Stimulated activated naive CD8-positive, alpha-beta T cell treated with anti-CD3 and anti-CD28 coated beads, Interleukin-15, Interleukin-2, amounts not matched to agents 100 ng/mL and 50 ng/mL, for 24 hours (primary cell): ENCODE data around the gene CFAP20.
A peak's percentile ranks its signal among the peaks of the same experiment; 100 is the strongest.

Experiments
- H3K27ac Mint-ChIP-seq: one replicate; pipeline ENCODE4 v1.8.0; 2021; ENCODE audit warnings: mild to moderate bottlenecking, mixed read lengths
- H3K27me3 Mint-ChIP-seq: one replicate; pipeline ENCODE4 v1.8.0; 2021; ENCODE audit warnings: mixed read lengths
- H3K36me3 Mint-ChIP-seq: one replicate; pipeline ENCODE4 v1.8.0; 2021; ENCODE audit warnings: low read depth, mixed read lengths
- H3K4me1 Mint-ChIP-seq: one replicate; pipeline ENCODE4 v1.8.0; 2021; ENCODE audit warnings: low read depth, mixed read lengths
- H3K4me3 Mint-ChIP-seq: one replicate; pipeline ENCODE4 v1.8.0; 2021; ENCODE audit warnings: mild to moderate bottlenecking, mixed read lengths
- H3K9me3 Mint-ChIP-seq: one replicate; pipeline ENCODE4 v1.8.0; 2021; ENCODE audit warnings: mixed read lengths

The CFAP20 gene

DNA sequence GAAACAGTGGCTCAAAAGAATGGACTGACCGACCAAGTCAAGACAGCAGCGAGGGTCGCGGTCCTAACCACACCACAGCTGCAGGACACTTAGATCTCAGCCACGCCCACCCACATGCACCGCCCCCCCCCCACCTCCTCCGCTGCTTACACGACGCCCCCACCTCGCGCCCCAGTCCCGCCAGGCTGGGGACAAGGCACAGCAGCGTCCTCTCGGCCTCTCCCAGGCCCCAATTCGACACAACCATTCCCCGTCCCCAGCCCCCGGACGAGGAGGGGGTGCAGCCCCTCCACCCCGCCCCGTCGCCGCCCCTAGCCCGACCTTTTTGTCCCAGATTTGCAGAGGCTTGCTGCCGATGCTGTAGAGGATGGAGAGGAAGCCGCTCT is 477 bp downstream of the CFAP20 start:
- Mint-ChIP-seq H3K36me3 (peaks cover 6% of the 10 kb centered on the region), H3K4me3 (peak overlapping the region; percentile 89), H3K4me1 (peaks cover 48% of the 10 kb centered on the region), H3K27me3 (no peaks in the 10 kb centered on the region), H3K9me3 (no peaks in the 10 kb centered on the region), H3K27ac (peak overlapping the region; percentile 89)

GRCh38 chr16:58128181-58128631 is 975 bp downstream of the CFAP20 start:
- Mint-ChIP-seq H3K27ac (peak overlapping the region; percentile 89), H3K4me3 (peak overlapping the region; percentile 89), H3K9me3 (no peaks in the 10 kb centered on the region), H3K4me1 (peaks cover 50% of the 10 kb centered on the region), H3K36me3 (peaks cover 6% of the 10 kb centered on the region), H3K27me3 (no peaks in the 10 kb centered on the region)

DNA sequence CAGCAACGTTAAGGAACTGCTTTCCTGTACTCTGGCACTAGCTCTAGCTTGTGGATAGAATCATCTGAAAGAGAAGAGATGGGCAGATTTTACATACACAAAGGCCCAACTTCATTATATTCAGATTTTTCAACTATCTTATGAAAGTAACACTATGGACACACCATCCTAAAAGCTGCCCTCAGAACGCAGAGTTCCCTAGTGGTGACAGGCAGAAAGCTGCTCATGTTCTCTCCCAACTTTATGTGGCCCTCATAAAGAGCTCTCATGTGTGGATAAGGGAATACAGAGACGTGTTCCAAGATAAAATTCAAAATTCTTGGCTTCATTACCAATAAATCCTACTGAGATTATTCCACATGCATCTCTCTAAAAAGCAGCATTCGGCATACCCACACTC is 1.5 kb downstream of the CFAP20 start:
- Mint-ChIP-seq H3K36me3 (peaks cover 6% of the 10 kb centered on the region), H3K27ac (peak overlapping the region; percentile 37), H3K4me3 (peak overlapping the region; percentile 89), H3K9me3 (no peaks in the 10 kb centered on the region), H3K27me3 (no peaks in the 10 kb centered on the region), H3K4me1 (peaks cover 53% of the 10 kb centered on the region)

- H3K9me3 Mint-ChIP-seq: no peaks in the 10 kb centered on the region
- peaks cover 6% of the 10 kb centered on the region for H3K36me3 Mint-ChIP-seq
- peaks cover 56% of the 10 kb centered on the region for H3K4me1 Mint-ChIP-seq
- H3K27me3 Mint-ChIP-seq: no peaks in the 10 kb centered on the region
- H3K27ac Mint-ChIP-seq: peak overlapping the region; percentile 37
- peak overlapping the region; percentile 89 for H3K4me3 Mint-ChIP-seq
Measured at GRCh38 chr16:58127033-58127556, 2.1 kb downstream of the CFAP20 start.

- Mint-ChIP-seq H3K4me1 (peaks cover 62% of the 10 kb centered on the region), H3K27me3 (no peaks in the 10 kb centered on the region), H3K4me3 (peak overlapping the region; percentile 89), H3K27ac (no peak overlapping the region), H3K9me3 (no peaks in the 10 kb centered on the region), H3K36me3 (peaks cover 6% of the 10 kb centered on the region)
Measured at GRCh38 chr16:58126451-58126961, 2.7 kb downstream of the CFAP20 start.

DNA sequence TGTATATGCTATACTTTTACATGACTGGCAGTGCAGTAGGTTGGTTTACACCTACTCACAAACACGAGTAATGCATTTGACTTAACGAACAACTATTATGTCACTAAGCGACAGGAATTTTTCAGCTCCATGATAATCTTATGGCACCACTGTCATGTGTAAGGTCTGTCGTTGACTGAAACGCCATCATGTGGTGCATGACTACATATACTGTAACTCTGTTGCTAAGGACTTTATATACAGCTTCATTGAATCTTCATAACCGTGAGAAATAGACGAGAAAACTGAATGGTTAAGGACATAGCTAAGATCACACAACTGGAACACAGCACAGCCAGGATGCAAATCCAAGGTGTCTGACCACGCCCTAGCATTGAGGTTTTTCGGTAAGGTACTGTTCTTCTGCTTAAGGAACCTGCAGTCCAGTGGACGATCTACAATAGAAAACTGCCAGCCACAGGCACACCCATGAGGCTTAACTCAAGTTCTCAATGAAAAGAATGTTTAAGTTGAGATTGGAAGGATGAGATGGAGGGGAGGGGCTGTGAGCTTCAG is 3.3 kb downstream of the CFAP20 start:
- H3K4me1 Mint-ChIP-seq: peaks cover 67% of the 10 kb centered on the region
- H3K4me3 Mint-ChIP-seq: peak overlapping the region; percentile 49
- no peaks in the 10 kb centered on the region for H3K27me3 Mint-ChIP-seq
- no peaks in the 10 kb centered on the region for H3K9me3 Mint-ChIP-seq
- no peak overlapping the region for H3K27ac Mint-ChIP-seq
- peaks cover 6% of the 10 kb centered on the region for H3K36me3 Mint-ChIP-seq

- Mint-ChIP-seq H3K4me1 (peaks cover 67% of the 10 kb centered on the region), H3K36me3 (peaks cover 6% of the 10 kb centered on the region), H3K27ac (no peak overlapping the region), H3K27me3 (no peaks in the 10 kb centered on the region), H3K9me3 (no peaks in the 10 kb centered on the region), H3K4me3 (no peak overlapping the region)
Measured at GRCh38 chr16:58125041-58125440, 4.1 kb downstream of the CFAP20 start.

DNA sequence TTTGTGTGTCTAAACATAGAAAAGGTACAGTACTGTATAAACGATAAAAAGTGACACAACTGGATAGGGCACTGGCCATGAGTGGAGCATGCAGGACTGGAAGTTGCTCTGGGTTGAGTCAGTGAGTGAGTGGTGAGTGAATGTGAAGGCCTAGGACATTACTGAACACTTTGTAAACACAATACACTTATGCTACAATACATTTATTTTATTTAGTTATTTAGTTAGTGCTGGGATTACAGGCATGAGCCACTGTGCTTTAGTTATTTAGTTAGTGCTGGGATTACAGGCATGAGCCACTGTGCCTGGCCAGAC is 4.6 kb downstream of the CFAP20 start:
- H3K27me3 Mint-ChIP-seq: no peaks in the 10 kb centered on the region
- no peak overlapping the region for H3K27ac Mint-ChIP-seq
- H3K4me1 Mint-ChIP-seq: peaks cover 65% of the 10 kb centered on the region
- no peaks in the 10 kb centered on the region for H3K9me3 Mint-ChIP-seq
- H3K36me3 Mint-ChIP-seq: peaks cover 6% of the 10 kb centered on the region
- no peak overlapping the region for H3K4me3 Mint-ChIP-seq

- no peak overlapping the region for H3K4me3 Mint-ChIP-seq
- no peak overlapping the region for H3K27ac Mint-ChIP-seq
- no peaks in the 10 kb centered on the region for H3K9me3 Mint-ChIP-seq
- peaks cover 6% of the 10 kb centered on the region for H3K36me3 Mint-ChIP-seq
- H3K27me3 Mint-ChIP-seq: no peaks in the 10 kb centered on the region
- peaks cover 62% of the 10 kb centered on the region for H3K4me1 Mint-ChIP-seq
Measured at GRCh38 chr16:58123896-58124600, 5.1 kb downstream of the CFAP20 start.

DNA sequence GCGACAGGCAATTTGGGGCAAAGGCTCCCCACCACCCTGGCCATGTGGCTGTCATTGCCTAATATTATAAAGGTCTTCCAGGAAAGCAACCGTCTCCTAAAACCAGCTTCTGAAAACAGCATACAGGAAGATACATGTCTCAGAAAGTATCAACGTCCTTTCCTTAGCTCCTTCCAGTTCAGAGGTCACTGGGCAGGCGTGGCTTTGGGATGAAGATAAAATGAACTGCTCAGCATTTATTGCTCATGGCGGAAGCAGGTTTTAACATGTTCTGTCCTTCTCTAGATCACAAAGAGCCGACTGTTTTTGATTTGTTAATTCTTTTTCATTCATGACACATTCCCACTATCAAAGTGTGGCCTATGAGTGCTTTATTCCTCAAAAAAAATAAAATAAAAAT is 8.0 kb downstream of the CFAP20 start:
- Mint-ChIP-seq H3K27ac (no peak overlapping the region), H3K4me1 (peaks cover 38% of the 10 kb centered on the region), H3K9me3 (no peaks in the 10 kb centered on the region), H3K4me3 (no peak overlapping the region), H3K36me3 (peaks cover 15% of the 10 kb centered on the region), H3K27me3 (no peaks in the 10 kb centered on the region)

DNA sequence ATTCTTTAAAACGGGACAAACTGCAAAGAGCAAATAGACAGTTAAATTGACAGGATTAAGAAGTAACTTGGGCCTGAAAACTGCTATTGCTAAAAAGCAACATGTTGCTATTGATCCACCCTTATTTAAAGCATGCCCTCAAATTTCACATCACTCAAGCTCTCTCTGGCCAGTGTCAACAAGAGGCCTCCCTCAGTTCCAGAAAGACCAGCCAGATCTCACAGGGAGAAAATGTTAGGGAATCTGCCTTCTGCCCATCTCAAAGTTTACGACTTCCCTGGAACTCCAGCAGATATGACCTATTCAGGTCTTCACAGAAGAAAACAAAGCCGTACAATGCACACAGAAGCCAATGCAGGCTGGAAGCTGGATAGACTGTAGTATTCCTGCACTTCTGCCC is 8.9 kb downstream of the CFAP20 start:
- Mint-ChIP-seq H3K36me3 (peaks cover 19% of the 10 kb centered on the region), H3K4me1 (peaks cover 31% of the 10 kb centered on the region), H3K9me3 (no peaks in the 10 kb centered on the region), H3K27me3 (no peaks in the 10 kb centered on the region), H3K27ac (no peak overlapping the region), H3K4me3 (no peak overlapping the region)

- no peak overlapping the region for H3K27ac Mint-ChIP-seq
- H3K9me3 Mint-ChIP-seq: no peaks in the 10 kb centered on the region
- H3K27me3 Mint-ChIP-seq: no peaks in the 10 kb centered on the region
- H3K36me3 Mint-ChIP-seq: peaks cover 26% of the 10 kb centered on the region
- no peak overlapping the region for H3K4me3 Mint-ChIP-seq
- H3K4me1 Mint-ChIP-seq: peaks cover 27% of the 10 kb centered on the region
Measured at GRCh38 chr16:58119509-58119845, 9.7 kb downstream of the CFAP20 start.

- H3K4me1 Mint-ChIP-seq: peaks cover 22% of the 10 kb centered on the region
- H3K27me3 Mint-ChIP-seq: no peaks in the 10 kb centered on the region
- H3K36me3 Mint-ChIP-seq: peaks cover 30% of the 10 kb centered on the region
- no peaks in the 10 kb centered on the region for H3K9me3 Mint-ChIP-seq
- no peak overlapping the region for H3K27ac Mint-ChIP-seq
- H3K4me3 Mint-ChIP-seq: no peak overlapping the region
Measured at GRCh38 chr16:58118801-58119508, 10.2 kb downstream of the CFAP20 start.

DNA sequence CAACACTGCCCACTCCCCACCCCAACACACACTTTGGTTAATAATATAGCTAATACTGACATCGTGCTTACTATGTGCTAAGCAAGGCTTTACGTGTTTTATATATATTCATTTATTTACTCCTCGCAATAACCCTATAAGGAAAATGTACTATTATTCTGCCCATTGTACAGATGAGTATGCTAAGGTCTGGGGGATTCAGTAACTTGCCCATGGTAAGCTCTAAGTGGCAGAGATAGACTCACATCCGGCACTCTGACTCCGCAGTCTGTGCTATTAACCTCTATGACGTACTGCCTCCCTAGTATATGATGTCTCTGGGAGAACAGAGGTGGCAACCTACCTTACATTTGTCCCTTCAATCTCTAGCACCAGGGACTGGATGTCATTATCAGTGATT is 12.7 kb downstream of the CFAP20 start:
- Mint-ChIP-seq H3K4me3 (no peak overlapping the region), H3K27ac (no peak overlapping the region), H3K27me3 (no peaks in the 10 kb centered on the region), H3K36me3 (peaks cover 50% of the 10 kb centered on the region), H3K4me1 (peaks cover 6% of the 10 kb centered on the region), H3K9me3 (no peaks in the 10 kb centered on the region)

DNA sequence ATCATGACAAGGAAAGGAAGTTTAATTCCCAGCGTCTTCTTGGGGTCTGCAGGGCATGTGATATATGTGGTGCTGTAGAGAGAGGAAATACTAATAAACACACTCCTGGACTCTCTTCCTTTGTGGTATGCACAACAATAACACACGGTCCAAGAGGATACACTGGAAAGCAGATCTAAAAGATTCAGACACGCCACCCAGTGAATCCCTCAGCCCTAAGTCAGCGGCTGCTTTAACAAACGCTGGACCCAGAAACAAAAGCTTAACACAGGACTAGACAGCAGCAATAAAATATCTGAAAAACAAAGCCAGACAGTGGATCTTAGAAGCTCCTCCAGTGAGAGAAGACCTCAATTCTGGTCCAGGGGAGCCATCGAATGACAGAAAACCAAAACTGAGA is 13.1 kb downstream of the CFAP20 start:
- Mint-ChIP-seq H3K27ac (no peak overlapping the region), H3K27me3 (no peaks in the 10 kb centered on the region), H3K9me3 (no peaks in the 10 kb centered on the region), H3K36me3 (peaks cover 50% of the 10 kb centered on the region), H3K4me1 (peaks cover 1% of the 10 kb centered on the region), H3K4me3 (no peak overlapping the region)
